ENCODE measurements around the gene PAK2.

Gene PAK2

GRCh38 chr3:196772102-196772501 lies 32.4 kb downstream of the PAK2 start:
- Histone ChIP-seq H3K4me3 (no peak overlapping the region), H3K27ac (no peak overlapping the region)
- no peak for TF ChIP-seq CTCF (IDR thresholded peaks at IDR 0.05)
- no peak for DNase-seq (ENCODE audit: low spot score)

DNA sequence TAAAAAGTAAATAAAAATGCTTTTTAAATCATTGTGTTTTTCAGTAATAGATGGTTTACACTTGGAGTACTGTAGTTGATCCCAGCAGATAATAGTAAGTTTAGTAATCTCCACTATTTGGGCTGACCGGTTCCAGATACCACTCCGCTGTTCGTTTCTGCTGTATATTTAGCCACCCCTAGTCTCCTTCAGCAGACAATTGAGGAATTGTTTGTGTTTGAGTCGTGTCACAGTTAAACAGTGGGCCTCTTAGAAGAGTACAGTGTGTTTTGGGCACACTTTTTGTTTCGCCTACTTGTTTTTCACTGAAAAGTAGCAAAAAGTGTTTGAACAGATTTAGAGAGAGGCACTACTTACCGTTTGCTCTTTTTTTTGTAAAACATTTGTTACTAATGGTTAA lies 33.2 kb downstream of the PAK2 start:
- no peak overlapping the region for H3K4me3 ChIP-seq
- H3K27ac ChIP-seq, result no peak overlapping the region
- DNase-seq (ENCODE audit: low spot score), result no peak
- no peak for TF ChIP-seq CTCF (IDR thresholded peaks at IDR 0.05)

GRCh38 chr3:196774191-196774820 lies 34.6 kb downstream of the PAK2 start:
- no peak for TF ChIP-seq CTCF (IDR thresholded peaks at IDR 0.05)
- Histone ChIP-seq H3K27ac (no peak overlapping the region), H3K4me3 (no peak overlapping the region)
- DNase-seq (ENCODE audit: low spot score), result no peak

GRCh38 chr3:196774848-196775422 lies 35.3 kb downstream of the PAK2 start:
- DNase-seq (ENCODE audit: low spot score), result no peak
- no peak for TF ChIP-seq CTCF (IDR thresholded peaks at IDR 0.05)
- H3K4me3 ChIP-seq, result no peak overlapping the region
- H3K27ac ChIP-seq, result no peak overlapping the region

DNA sequence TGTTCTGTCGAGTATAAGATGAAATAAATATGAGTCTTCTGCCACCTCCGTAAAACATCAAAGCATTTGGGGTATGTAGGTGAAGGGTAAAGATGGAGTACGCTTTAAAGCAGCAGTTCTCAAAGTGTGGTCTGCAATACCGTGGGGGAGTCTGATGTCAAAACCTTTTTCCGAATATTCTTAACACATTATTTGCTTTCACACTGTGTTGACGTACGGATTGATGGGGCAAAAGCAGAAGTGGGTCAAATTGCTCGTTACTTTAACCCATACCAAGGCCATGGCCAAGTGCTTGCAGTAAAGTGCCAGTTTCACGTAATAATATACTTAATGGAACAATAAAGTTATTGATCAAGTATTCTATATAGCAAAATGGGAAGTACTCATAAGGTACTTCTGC lies 36.3 kb downstream of the PAK2 start:
- Histone ChIP-seq H3K4me3 (no peak overlapping the region), H3K27ac (no peak overlapping the region)
- no peak for DNase-seq (ENCODE audit: low spot score)
- TF ChIP-seq CTCF (IDR thresholded peaks at IDR 0.05), result no peak

- no peak for DNase-seq (ENCODE audit: low spot score)
- H3K27ac ChIP-seq, result no peak overlapping the region
- no peak overlapping the region for H3K4me3 ChIP-seq
- TF ChIP-seq CTCF (IDR thresholded peaks at IDR 0.05), result no peak
Measured at GRCh38 chr3:196777836-196778235, 38.2 kb downstream of the PAK2 start.

DNA sequence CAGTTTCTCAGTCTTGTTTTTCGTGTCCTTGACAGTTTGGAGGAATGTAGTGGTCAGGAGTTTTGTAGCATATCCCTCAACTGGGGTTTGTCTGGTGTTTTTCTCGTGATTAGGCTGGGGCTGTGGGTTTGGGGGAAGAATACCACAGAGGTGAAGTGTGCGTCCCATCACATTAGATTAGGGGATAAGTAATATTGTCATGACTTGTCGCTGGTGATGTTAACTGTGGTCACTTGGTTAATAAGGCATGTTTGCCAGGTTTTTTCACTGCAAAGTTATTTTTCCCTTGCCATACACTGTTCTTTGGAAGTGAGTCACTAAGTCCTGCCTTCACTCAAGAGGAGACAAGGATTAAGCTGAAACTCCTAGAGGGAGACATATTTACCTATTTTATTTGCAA lies 39.1 kb downstream of the PAK2 start:
- DNase-seq (ENCODE audit: low spot score), result no peak
- Histone ChIP-seq H3K27ac (no peak overlapping the region), H3K4me3 (no peak overlapping the region)
- TF ChIP-seq CTCF (IDR thresholded peaks at IDR 0.05), result no peak
